K562 (cell line): ENCODE measurements around the gene SEMA3A.

Experiments used
- C11orf30 ChIP-seq: fragments of 450-650 bp; IDR thresholded peaks from 2 replicates; pipeline ENCODE4 v1.6.1; 2016; ENCODE audit warnings: low read depth, mild to moderate bottlenecking
- EGR1 ChIP-seq: fragments of 450-650 bp; conservative IDR thresholded peaks from 2 replicates; pipeline ENCODE4 v1.6.1; 2017; ENCODE audit warnings: mild to moderate bottlenecking
- FOS ChIP-seq: IDR thresholded peaks from 3 replicates; pipeline ENCODE4 v1.6.1; 2011; ENCODE audit not compliant: insufficient read length; ENCODE audit errors: extremely low read depth
- STAG1 ChIP-seq: sonication (generic); formaldehyde crosslinking; IDR thresholded peaks from 2 replicates; pipeline ENCODE4 v1.5.0; 2020; ENCODE audit warnings: missing genetic modification reagents, borderline replicate concordance
- ZC3H11A ChIP-seq: IDR thresholded peaks from 2 replicates; pipeline ENCODE4 v1.6.1; 2012; ENCODE audit warnings: low read depth, low read length, improper control_type of control experiment
- ZNF57 ChIP-seq: fragments of 450-650 bp; formaldehyde crosslinking; IDR thresholded peaks from 2 replicates; pipeline ENCODE4 v1.4.0; 2020; ENCODE audit warnings: mild to moderate bottlenecking, moderate library complexity
- ZNF583 ChIP-seq: fragments of 250-450 bp; sonication (Bioruptor Pico); IDR thresholded peaks from 2 replicates; pipeline ENCODE4 v1.4.0; 2020
- TF ChIP-seq, protein P1 (sequence below), 3 experiments: IDR thresholded peaks in 2 of 3; conservative IDR thresholded peaks in 1 of 3; 2 replicates each; pipeline ENCODE4 v1.5.1; 2011 to 2012; ENCODE audit warnings: low read length in 3 of 3, mild to moderate bottlenecking in 3 of 3, control low read depth in 2 of 3, improper control_type of control experiment in 1 of 3, inconsistent platforms in 1 of 3, low read depth in 1 of 3, mixed read lengths in 1 of 3, moderate library complexity in 1 of 3; ENCODE audit not compliant: insufficient read depth in 2 of 3
- TF ChIP-seq, protein P2 (sequence below): sonication (generic); formaldehyde crosslinking; IDR thresholded peaks from 2 replicates; pipeline ENCODE4 v1.9.0; 2022; ENCODE audit warnings: mild to moderate bottlenecking, missing genetic modification reagents
- TF ChIP-seq, protein P3 (sequence below), 2 experiments: IDR thresholded peaks in 1 of 2; conservative IDR thresholded peaks in 1 of 2; 2 replicates each; pipeline ENCODE4 v1.6.1; 2016; ENCODE audit warnings: low read depth in 2 of 2, mild to moderate bottlenecking in 1 of 2, missing compliant biosample characterization in 1 of 2, missing genetic modification characterization in 1 of 2, moderate library complexity in 1 of 2

DNA sequence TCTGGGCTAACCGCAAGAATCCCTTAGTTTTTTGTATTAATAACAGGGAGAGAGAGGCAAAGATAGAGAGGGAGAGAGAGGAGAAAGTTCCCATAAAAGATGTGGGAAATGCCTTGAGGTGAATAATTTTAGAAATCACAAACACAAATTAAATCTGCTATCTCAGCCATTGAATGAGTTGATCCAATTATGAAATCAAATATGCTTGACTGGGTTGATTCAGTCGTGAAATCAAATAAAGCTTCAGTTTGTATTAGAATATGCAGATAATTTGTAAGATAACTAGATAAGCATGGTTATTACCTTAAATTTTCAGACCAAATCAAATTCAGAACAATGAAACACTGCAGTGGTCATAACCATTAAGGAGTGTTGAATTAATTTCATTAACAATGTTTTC is 68.9 kb downstream of the SEMA3A start:
- TF ChIP-seq EGR1 (no peak), C11orf30 (no peak), ZNF57 (CRISPR knock-in tag) (no peak), FOS (no peak), STAG1 (CRISPR knock-in tag) (no peak), ZC3H11A (no peak), ZNF583 (CRISPR knock-in tag) (no peak)
- TF ChIP-seq, protein P1, sequence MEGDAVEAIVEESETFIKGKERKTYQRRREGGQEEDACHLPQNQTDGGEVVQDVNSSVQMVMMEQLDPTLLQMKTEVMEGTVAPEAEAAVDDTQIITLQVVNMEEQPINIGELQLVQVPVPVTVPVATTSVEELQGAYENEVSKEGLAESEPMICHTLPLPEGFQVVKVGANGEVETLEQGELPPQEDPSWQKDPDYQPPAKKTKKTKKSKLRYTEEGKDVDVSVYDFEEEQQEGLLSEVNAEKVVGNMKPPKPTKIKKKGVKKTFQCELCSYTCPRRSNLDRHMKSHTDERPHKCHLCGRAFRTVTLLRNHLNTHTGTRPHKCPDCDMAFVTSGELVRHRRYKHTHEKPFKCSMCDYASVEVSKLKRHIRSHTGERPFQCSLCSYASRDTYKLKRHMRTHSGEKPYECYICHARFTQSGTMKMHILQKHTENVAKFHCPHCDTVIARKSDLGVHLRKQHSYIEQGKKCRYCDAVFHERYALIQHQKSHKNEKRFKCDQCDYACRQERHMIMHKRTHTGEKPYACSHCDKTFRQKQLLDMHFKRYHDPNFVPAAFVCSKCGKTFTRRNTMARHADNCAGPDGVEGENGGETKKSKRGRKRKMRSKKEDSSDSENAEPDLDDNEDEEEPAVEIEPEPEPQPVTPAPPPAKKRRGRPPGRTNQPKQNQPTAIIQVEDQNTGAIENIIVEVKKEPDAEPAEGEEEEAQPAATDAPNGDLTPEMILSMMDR (IDR thresholded peaks at IDR 0.05 in 2 of 3, conservative IDR thresholded peaks at IDR 0.05 in 1 of 3; ENCODE audit: insufficient read depth in 2 of 3, low read depth in 1 of 3, low read length in 3 of 3): no peak
- TF ChIP-seq, protein P2, sequence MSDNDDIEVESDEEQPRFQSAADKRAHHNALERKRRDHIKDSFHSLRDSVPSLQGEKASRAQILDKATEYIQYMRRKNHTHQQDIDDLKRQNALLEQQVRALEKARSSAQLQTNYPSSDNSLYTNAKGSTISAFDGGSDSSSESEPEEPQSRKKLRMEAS (CRISPR knock-in tag): no peak
- TF ChIP-seq, protein P3, sequence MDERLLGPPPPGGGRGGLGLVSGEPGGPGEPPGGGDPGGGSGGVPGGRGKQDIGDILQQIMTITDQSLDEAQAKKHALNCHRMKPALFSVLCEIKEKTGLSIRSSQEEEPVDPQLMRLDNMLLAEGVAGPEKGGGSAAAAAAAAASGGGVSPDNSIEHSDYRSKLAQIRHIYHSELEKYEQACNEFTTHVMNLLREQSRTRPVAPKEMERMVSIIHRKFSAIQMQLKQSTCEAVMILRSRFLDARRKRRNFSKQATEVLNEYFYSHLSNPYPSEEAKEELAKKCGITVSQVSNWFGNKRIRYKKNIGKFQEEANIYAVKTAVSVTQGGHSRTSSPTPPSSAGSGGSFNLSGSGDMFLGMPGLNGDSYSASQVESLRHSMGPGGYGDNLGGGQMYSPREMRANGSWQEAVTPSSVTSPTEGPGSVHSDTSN (CRISPR knock-in tag; IDR thresholded peaks at IDR 0.05; ENCODE audit: low read depth): no peak
- TF ChIP-seq, protein P3 (tag; conservative IDR thresholded peaks at IDR 0.05; ENCODE audit: low read depth): no peak
